A549 (cell line): Measurements from ENCODE around the gene C11orf21. TPM values are rescaled to one million over a fixed set of nuclear protein-coding genes. Genes with fewer than 3 reads are reported as not detected.

ENCODE experiments used
- ATAC-seq, 2 experiments: fragments of 200-7000 bp in 1 of 2; fragments of >200 bp in 1 of 2; cut with Nextera tagmentation in 1 of 2; cut with Tn5 transposase in 1 of 2; 3 replicates each; pipeline versions ENCODE4 v1.8.0 to v1.9.1; 2018 to 2020; ENCODE audit warnings: mild to moderate bottlenecking in 1 of 2, moderate library complexity in 1 of 2
- CTCF ChIA-PET: fragments of 300-600 bp; sonication (Branson Sonifier 250); formaldehyde crosslinking; extraction: SDS; loops from one replicate; lab custom pipeline; 2021; ENCODE audit warnings: antibody characterized with exemption, inconsistent platforms; lab: Yijun Ruan, JAX
- POLR2A ChIA-PET: fragments of 350-600 bp; formaldehyde crosslinking; extraction: SDS; loops from one replicate; lab custom pipeline; 2021; ENCODE audit warnings: antibody characterized with exemption, inconsistent platforms; lab: Yijun Ruan, JAX
- DNase-seq, 2 experiments: peaks; one replicate each; pipeline versions ENCODE4 v3.0.0 to v3.0.0-alpha.2; 2011 to 2016; ENCODE audit warnings: low read depth in 1 of 2, low spot score in 1 of 2
- FAIRE-seq: peaks from 2 replicates; lab custom pipeline; 2011; peaks lifted over from hg19 to GRCh38; lab: Jason Lieb, UNC
- H3K27ac ChIP-seq, 2 experiments: fragments of >200 bp; sonication (Bioruptor Twin); formaldehyde crosslinking; 3 replicates each; pipeline ENCODE4 v1.5.1; 2016 to 2017
- H3K4me1 ChIP-seq: fragments of >200 bp; sonication (Bioruptor Twin); formaldehyde crosslinking; 3 replicates; pipeline ENCODE4 v1.6.1; 2016
- H3K4me2 ChIP-seq: fragments of >200 bp; sonication (Bioruptor Twin); formaldehyde crosslinking; 3 replicates; pipeline ENCODE4 v1.6.1; 2016
- H3K4me3 ChIP-seq: fragments of >200 bp; sonication (Bioruptor Twin); formaldehyde crosslinking; 3 replicates; pipeline ENCODE4 v1.5.1; 2016
- H3K9me3 ChIP-seq: fragments of >200 bp; sonication (Bioruptor Twin); formaldehyde crosslinking; 3 replicates; pipeline ENCODE4 v1.6.1; 2016
- BHLHE40 ChIP-seq: IDR thresholded peaks from 2 replicates; pipeline ENCODE4 v1.6.1; 2012; ENCODE audit warnings: low read depth, low read length, inconsistent platforms
- CBX2 ChIP-seq: fragments of 200-600 bp; sonication (generic); IDR thresholded peaks from 2 replicates; pipeline ENCODE4 v1.6.1; 2016; ENCODE audit warnings: low read depth, mild to moderate bottlenecking, borderline replicate concordance
- CHD2 ChIP-seq: fragments of 150-350 bp; IDR thresholded peaks from 2 replicates; pipeline ENCODE4 v1.6.1; 2014; ENCODE audit warnings: low read length; ENCODE audit not compliant: partially characterized antibody
- EP300 ChIP-seq, 2 experiments: fragments of >200 bp; sonication (Bioruptor Twin); formaldehyde crosslinking; IDR thresholded peaks; 2 replicates in 1 of 2; 3 replicates in 1 of 2; pipeline ENCODE4 v1.6.1; 2016 to 2017
- FOXS1 ChIP-seq: fragments of 250-450 bp; sonication (Bioruptor Pico); IDR thresholded peaks from 2 replicates; pipeline ENCODE4 v1.5.0; 2020; ENCODE audit warnings: mild to moderate bottlenecking, moderate library complexity
- HES2 ChIP-seq: fragments of >200 bp; sonication (Bioruptor Twin); formaldehyde crosslinking; IDR thresholded peaks from 2 replicates; pipeline ENCODE4 v1.6.1; 2016
- HEYL ChIP-seq: fragments of 250-450 bp; sonication (Bioruptor Pico); IDR thresholded peaks from 2 replicates; pipeline ENCODE4 v1.8.0; 2021; ENCODE audit warnings: mild to moderate bottlenecking, moderate library complexity
- HMGXB4 ChIP-seq: fragments of 250-450 bp; sonication (Bioruptor Pico); IDR thresholded peaks from 2 replicates; pipeline ENCODE4 v1.5.0; 2021; ENCODE audit warnings: mild to moderate bottlenecking, moderate library complexity, borderline replicate concordance
- HOXA7 ChIP-seq: fragments of 250-450 bp; sonication (Bioruptor Pico); IDR thresholded peaks from 2 replicates; pipeline ENCODE4 v1.5.0; 2020; ENCODE audit warnings: mild to moderate bottlenecking, moderate library complexity
- HOXB13 ChIP-seq: fragments of 250-450 bp; sonication (Bioruptor Pico); IDR thresholded peaks from 2 replicates; pipeline ENCODE4 v1.5.0; 2020; ENCODE audit warnings: low read depth, mild to moderate bottlenecking, moderate library complexity
- JUN ChIP-seq, 2 experiments: fragments of >200 bp; sonication (Bioruptor Twin); formaldehyde crosslinking; IDR thresholded peaks; 2 replicates in 1 of 2; 3 replicates in 1 of 2; pipeline ENCODE4 v1.6.1; 2016 to 2017
- JUNB ChIP-seq: fragments of >200 bp; sonication (Bioruptor Twin); formaldehyde crosslinking; IDR thresholded peaks from 2 replicates; pipeline ENCODE4 v1.6.1; 2016
- KDM1A ChIP-seq: fragments of 200-600 bp; sonication (generic); IDR thresholded peaks from 2 replicates; pipeline ENCODE4 v1.6.1; 2016; ENCODE audit warnings: low read depth, mild to moderate bottlenecking
- MAFK ChIP-seq: fragments of 450-650 bp; IDR thresholded peaks from 2 replicates; pipeline ENCODE4 v1.6.1; 2014; ENCODE audit not compliant: partially characterized antibody
- MYC ChIP-seq: IDR thresholded peaks from 2 replicates; pipeline ENCODE4 v1.6.1; 2012; ENCODE audit warnings: mild to moderate bottlenecking, inconsistent platforms, low read length, improper control_type of control experiment, borderline replicate concordance
- PHF8 ChIP-seq: fragments of 200-600 bp; sonication (generic); IDR thresholded peaks from 2 replicates; pipeline ENCODE4 v1.6.1; 2016; ENCODE audit warnings: low read depth, mild to moderate bottlenecking, antibody characterized with exemption, moderate library complexity, borderline replicate concordance
- POLR2A ChIP-seq: IDR thresholded peaks from 2 replicates; pipeline ENCODE4 v1.6.1; 2012; ENCODE audit warnings: mild to moderate bottlenecking, low read length
- RARB ChIP-seq: fragments of 250-450 bp; sonication (Bioruptor Pico); IDR thresholded peaks from 2 replicates; pipeline ENCODE4 v1.8.0; 2021; ENCODE audit warnings: mild to moderate bottlenecking, moderate library complexity
- RCOR1 ChIP-seq: fragments of 150-350 bp; IDR thresholded peaks from 2 replicates; pipeline ENCODE4 v1.6.1; 2014; ENCODE audit warnings: antibody characterized with exemption, low read length, low read depth
- SREBF2 ChIP-seq: fragments of 450-650 bp; IDR thresholded peaks from 2 replicates; pipeline ENCODE4 v1.6.1; 2014; ENCODE audit warnings: mild to moderate bottlenecking, moderate library complexity
- USF2 ChIP-seq: fragments of 450-650 bp; IDR thresholded peaks from 2 replicates; pipeline ENCODE4 v1.6.1; 2014; ENCODE audit warnings: antibody characterized with exemption
- WGBS: methylation state at CpG from one replicate; pipeline ENCODE4 v1.1.6; 2017; ENCODE audit errors: missing lambda C conversion rate; 5-methylcytosine and 5-hydroxymethylcytosine counted together
- polyA plus RNA-seq, 4 experiments: library from polyadenylated mRNA; depleted of rRNA in 3 of 4; stranded (reverse); fragments of >200 nt; fragmentation: RNase III in 1 of 4; extraction: RNeasy Plus Mini Kit Qiagen cat#74134 plus additional on column Dnase treatment in 1 of 4; gene quantifications; 2 replicates in 3 of 4; 3 replicates in 1 of 4; pipeline ENCODE4 v1.2.3, GENCODE V29; 2011 to 2017
- TF ChIP-seq, protein P1 (sequence below): fragments of 150-350 bp; IDR thresholded peaks from 2 replicates; pipeline ENCODE4 v1.6.1; 2014; ENCODE audit warnings: low read depth, mild to moderate bottlenecking, low read length
- TF ChIP-seq, protein P2 (sequence below): fragments of 250-450 bp; sonication (Bioruptor Pico); IDR thresholded peaks from 2 replicates; pipeline ENCODE4 v1.5.0; 2020; ENCODE audit warnings: low read depth, mild to moderate bottlenecking, moderate library complexity
- TF ChIP-seq, protein P3 (sequence below): IDR thresholded peaks from 2 replicates; pipeline ENCODE4 v1.6.1; 2012

Gene C11orf21
- polyA plus RNA-seq, 2 of the 4 experiments (the other 2 are of a cell fraction): not detected

DNA sequence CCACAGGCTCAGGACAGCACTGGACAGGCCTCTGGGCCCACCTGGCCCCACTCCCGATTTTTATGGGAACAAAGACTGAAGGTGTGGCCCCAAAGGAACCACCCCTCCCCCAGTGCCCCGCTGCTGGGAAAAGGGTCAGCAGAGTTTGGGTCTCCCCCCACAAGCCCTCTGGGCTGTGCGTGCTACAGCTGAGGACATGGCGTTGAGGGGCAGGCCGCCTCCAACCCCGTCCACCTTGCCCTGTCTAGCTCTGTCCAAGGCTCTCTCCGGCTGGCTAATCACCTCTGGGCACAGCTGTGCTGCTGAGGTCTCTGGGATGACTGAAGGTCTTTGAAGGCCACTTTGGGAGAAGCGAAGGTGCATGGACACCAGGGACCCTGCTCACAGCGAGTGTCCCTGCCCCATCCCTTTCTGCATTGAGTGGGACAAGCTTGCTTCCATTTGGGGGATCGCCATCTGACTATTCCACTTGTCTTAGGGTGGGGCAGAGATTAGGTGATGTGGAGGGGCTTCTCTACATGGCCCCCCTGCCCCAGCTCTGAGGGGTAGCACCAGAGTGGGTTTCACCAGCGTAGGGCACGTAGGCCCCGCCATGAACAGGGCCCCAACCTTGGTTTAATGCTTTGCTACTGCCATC, 37.9 kb downstream of the C11orf21 start:
- POLR2A ChIA-PET: no interaction called here
- no peak for FAIRE-seq
- CTCF ChIA-PET: interaction anchor here (1.0 to 2.1 kb wide), 5 partner anchors 9 to 268 kb away, joined by 3 to 7 read pairs (median 3); no protein-coding TSS in a partner anchor

DNA sequence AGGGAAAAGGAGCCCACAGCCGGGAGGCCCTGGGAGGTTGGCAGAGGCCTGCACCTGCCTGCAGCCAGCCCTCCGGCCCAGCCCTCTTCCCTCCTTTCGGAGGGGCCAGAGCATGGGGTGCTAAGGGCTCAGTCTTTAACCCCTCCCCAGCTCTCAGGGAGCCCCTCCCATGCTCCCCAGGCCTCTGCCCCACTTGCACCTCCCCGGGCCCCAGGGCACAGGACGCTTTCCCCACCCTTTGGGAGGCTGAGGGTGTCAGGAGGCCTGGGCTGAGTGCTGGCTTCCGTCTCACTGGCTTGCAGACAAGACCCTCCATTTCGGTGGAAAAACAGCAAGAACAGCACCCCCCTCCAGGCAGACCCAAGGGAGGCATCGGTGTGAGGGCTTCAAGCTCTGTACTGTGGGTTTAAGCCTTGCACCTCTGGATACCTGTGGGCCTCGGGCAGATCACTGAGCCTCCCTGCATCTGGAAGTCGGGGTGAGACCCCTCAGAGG, 38.6 kb downstream of the C11orf21 start:
- WGBS: 52% methylated on average over 6 of the region's 10 CpGs
- FAIRE-seq (no peak), DNase-seq (no peak)
- POLR2A ChIA-PET: no interaction called here
- CTCF ChIA-PET: interaction anchor here (1.0 to 2.1 kb wide), 5 partner anchors 10 to 269 kb away, joined by 3 to 7 read pairs (median 3); no protein-coding TSS in a partner anchor
- no peak overlapping the region for H3K4me2 ChIP-seq
- TF ChIP-seq, protein P1, sequence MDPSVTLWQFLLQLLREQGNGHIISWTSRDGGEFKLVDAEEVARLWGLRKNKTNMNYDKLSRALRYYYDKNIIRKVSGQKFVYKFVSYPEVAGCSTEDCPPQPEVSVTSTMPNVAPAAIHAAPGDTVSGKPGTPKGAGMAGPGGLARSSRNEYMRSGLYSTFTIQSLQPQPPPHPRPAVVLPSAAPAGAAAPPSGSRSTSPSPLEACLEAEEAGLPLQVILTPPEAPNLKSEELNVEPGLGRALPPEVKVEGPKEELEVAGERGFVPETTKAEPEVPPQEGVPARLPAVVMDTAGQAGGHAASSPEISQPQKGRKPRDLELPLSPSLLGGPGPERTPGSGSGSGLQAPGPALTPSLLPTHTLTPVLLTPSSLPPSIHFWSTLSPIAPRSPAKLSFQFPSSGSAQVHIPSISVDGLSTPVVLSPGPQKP: no peak
- TF ChIP-seq SREBF2 (no peak), CBX2 (no peak), HEYL (no peak), CHD2 (no peak), JUNB (no peak), RCOR1 (no peak), POLR2A (no peak), HOXB13 (CRISPR knock-in tag) (no peak), PHF8 (no peak), HMGXB4 (CRISPR knock-in tag) (no peak), HOXA7 (CRISPR knock-in tag) (no peak)
- TF ChIP-seq, protein P2, sequence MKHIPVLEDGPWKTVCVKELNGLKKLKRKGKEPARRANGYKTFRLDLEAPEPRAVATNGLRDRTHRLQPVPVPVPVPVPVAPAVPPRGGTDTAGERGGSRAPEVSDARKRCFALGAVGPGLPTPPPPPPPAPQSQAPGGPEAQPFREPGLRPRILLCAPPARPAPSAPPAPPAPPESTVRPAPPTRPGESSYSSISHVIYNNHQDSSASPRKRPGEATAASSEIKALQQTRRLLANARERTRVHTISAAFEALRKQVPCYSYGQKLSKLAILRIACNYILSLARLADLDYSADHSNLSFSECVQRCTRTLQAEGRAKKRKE (CRISPR knock-in tag): no peak
- TF ChIP-seq, protein P3, sequence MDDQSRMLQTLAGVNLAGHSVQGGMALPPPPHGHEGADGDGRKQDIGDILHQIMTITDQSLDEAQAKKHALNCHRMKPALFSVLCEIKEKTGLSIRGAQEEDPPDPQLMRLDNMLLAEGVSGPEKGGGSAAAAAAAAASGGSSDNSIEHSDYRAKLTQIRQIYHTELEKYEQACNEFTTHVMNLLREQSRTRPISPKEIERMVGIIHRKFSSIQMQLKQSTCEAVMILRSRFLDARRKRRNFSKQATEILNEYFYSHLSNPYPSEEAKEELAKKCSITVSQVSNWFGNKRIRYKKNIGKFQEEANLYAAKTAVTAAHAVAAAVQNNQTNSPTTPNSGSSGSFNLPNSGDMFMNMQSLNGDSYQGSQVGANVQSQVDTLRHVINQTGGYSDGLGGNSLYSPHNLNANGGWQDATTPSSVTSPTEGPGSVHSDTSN: no peak
- TF ChIP-seq, all 56 proteins: peak for 0
- no peak overlapping the region for H3K27ac ChIP-seq
- no peaks in the 10 kb centered on the region for H3K4me1 ChIP-seq
- H3K4me3 ChIP-seq: no peak overlapping the region
- no peaks in the 10 kb centered on the region for H3K9me3 ChIP-seq
- ATAC-seq: no peak

More for the DNA sequence above, 37.9 kb downstream of the C11orf21 start:
- Histone ChIP-seq H3K4me2 (no peak overlapping the region), H3K27ac (no peak overlapping the region), H3K4me3 (no peak overlapping the region), H3K9me3 (no peaks in the 10 kb centered on the region), H3K4me1 (no peaks in the 10 kb centered on the region)
- 65% methylated on average over 12 of the region's 13 CpGs for WGBS
- DNase-seq: no peak
- no peak for ATAC-seq
- TF ChIP-seq MAFK (no peak), PHF8 (no peak), MYC (no peak), EP300 (IDR thresholded peaks at IDR 0.05) (no peak), HES2 (no peak), BHLHE40 (no peak), FOXS1 (CRISPR knock-in tag) (no peak), JUN (IDR thresholded peaks at IDR 0.05) (no peak), KDM1A (no peak), USF2 (no peak), RARB (CRISPR knock-in tag) (no peak)
